Choroid plexus epithelial cell (primary cell): ENCODE measurements around the gene ARHGAP8.

Experiments
- DNase-seq: peaks from one replicate; pipeline ENCODE4 v3.0.0-alpha.2; 2010; ENCODE audit warnings: low read depth
- H3K4me3 ChIP-seq: 2 replicates; pipeline ENCODE4 v1.5.1; 2011; ENCODE audit warnings: low read depth, mild to moderate bottlenecking, control low read depth, low read length, moderate library complexity
- CTCF ChIP-seq: conservative IDR thresholded peaks from 2 replicates; pipeline ENCODE4 v1.5.1; 2011; ENCODE audit warnings: low read depth, mild to moderate bottlenecking, control low read depth, inconsistent platforms, low read length, moderate library complexity

ARHGAP8 gene

DNA sequence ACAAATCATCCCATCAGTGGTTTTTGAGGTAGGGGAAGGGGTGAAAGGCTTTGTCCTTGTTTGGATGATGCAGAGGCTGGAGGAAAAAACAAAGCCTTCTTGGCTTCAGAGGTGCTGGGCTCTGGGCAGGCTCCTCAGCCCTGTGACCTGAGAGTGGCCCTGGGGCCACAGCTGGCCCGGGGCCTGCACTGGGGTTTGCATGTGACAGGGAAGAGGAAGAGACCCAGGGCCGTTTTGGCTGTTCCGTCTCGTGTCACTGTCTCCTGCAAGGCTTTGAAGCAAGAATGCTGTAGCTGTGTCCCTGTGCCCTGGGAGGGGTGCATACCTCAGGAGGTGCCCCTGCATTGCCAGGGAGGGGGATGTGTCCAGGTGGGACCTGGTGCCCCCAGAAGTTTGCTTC lies 12.6 kb downstream of the ARHGAP8 start:
- TF ChIP-seq CTCF = no peak

GRCh38 chr22:44765571-44766285 lies 13.4 kb downstream of the ARHGAP8 start:
- no peak for DNase-seq
- no peak for TF ChIP-seq CTCF
- no peak overlapping the region for H3K4me3 ChIP-seq

More for the DNA sequence above, 12.6 kb downstream of the ARHGAP8 start:
- DNase-seq = no peak
- no peak overlapping the region for H3K4me3 ChIP-seq

DNA sequence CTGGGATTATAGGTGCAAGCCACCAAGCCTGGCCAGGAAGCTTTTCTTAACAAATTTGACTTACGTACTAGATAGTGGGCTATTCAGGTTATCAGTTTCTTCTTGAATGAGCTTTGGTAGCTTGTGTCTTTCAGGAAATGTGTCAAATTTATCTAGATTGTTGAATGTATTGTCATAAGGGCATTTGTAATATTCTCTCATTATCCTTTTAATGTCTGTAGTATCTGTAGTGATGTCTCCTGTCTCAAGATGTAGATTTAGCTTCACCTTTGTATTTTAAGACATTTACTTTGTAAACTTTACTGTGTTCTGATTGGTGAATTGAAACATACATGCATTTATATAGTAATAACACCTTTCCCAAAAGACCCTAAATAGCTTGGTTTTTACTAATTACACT lies 20.7 kb downstream of the ARHGAP8 start:
- TF ChIP-seq CTCF = no peak
- H3K4me3 ChIP-seq = no peak overlapping the region
- DNase-seq = no peak

- H3K4me3 ChIP-seq = no peak overlapping the region
- TF ChIP-seq CTCF = no peak
Measured at GRCh38 chr22:44775862-44776261, 23.5 kb downstream of the ARHGAP8 start.

DNA sequence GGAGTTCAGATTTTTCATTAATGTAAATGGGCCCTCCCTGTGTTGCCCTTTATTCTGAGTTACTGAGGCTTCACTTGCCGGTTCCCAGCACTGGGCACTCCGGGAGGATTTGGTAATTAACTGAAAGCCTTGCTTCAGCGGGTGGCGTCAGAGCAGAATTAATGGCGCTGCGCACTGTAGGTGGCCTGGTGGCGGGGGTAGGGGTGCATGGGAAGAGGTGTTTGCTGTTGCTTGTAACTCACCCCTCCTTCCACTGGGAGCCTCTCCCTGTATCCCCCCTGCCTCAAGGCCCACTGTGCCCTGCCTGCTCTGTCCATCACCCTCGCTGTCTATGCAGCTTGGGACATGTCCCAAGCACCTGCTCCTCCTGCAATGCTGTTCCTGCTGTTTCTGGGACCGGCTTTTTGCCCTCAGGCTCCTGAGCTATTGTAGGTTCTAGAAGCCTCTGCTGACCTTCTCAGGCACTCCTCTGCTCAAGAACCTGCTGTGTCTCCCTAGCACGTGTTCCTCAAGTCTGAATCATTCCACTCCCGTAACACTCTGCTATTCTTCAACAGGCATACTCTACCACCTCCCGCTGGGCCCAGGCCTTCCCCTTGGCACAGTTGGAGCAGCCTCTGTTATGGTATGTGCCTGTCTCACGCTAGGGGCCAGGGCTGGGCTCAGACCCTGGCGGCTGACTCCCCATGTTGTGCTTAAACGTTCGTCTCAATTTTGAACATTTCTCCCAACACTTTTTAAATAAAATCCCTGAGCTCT lies 24.4 kb downstream of the ARHGAP8 start:
- TF ChIP-seq CTCF = no peak

More at GRCh38 chr22:44775862-44776261, 23.5 kb downstream of the ARHGAP8 start:
- DNase-seq = no peak

DNA sequence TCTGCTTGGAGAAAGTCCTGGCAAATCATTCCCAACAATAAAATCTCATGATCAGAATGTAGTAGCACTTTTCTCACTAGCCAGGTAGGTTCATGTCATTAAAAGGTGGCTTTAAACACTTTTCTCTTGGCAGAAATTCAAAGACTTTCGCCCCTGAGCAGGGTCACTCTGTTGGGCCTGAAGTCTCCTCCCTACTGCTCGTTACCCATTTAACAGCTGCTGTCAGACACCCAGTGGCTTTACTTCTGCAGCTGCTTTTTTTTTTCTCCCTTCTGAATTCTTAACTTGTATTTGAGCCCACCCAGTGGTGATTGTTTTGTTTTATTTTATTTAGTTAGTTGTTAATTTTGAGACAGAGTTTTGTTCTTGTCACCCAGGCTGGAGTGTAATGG lies 25.0 kb downstream of the ARHGAP8 start:
- DNase-seq = no peak
- TF ChIP-seq CTCF = no peak

More for the DNA sequence above, 24.4 kb downstream of the ARHGAP8 start:
- H3K4me3 ChIP-seq = no peak overlapping the region
- peak; percentile 40 for DNase-seq

More for the DNA sequence above, 25.0 kb downstream of the ARHGAP8 start:
- no peak overlapping the region for H3K4me3 ChIP-seq
